B cell (primary cell): ENCODE results near the gene WARS2.

Source experiments
- EZH2 ChIP-seq: IDR thresholded peaks from 2 replicates; pipeline ENCODE4 v1.6.1; 2012; ENCODE audit warnings: borderline replicate concordance, low read depth, mild to moderate bottlenecking, moderate library complexity, low read length; ENCODE audit not compliant: insufficient read depth, poor library complexity, severe bottlenecking
- TF ChIP-seq, protein P1 (sequence below): fragments of 200-600 bp; IDR thresholded peaks from one replicate; pipeline ENCODE4 v1.8.0; 2022; ENCODE audit warnings: antibody characterized with exemption, mild to moderate bottlenecking

DNA sequence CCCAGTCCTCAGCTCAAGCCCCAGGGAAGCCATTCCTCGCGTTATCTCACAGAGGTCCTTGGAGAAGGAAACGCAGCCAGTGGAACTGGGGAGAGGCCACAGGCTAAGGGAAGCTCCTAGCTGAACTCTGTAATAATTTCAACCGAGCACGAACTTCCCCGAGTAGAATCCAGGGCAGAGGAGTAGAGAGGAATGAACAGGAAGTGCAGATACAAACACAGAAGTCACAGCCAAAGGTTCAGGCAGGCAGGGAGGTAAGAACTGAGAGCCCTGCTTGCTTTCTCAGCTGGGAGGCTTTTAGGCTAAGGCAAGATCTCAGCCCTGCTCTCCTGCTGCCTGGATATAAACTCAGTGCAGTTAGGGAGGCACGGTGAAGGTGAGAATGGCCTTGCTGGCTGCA is 23.7 kb downstream of the WARS2 start:
- TF ChIP-seq, protein P1, sequence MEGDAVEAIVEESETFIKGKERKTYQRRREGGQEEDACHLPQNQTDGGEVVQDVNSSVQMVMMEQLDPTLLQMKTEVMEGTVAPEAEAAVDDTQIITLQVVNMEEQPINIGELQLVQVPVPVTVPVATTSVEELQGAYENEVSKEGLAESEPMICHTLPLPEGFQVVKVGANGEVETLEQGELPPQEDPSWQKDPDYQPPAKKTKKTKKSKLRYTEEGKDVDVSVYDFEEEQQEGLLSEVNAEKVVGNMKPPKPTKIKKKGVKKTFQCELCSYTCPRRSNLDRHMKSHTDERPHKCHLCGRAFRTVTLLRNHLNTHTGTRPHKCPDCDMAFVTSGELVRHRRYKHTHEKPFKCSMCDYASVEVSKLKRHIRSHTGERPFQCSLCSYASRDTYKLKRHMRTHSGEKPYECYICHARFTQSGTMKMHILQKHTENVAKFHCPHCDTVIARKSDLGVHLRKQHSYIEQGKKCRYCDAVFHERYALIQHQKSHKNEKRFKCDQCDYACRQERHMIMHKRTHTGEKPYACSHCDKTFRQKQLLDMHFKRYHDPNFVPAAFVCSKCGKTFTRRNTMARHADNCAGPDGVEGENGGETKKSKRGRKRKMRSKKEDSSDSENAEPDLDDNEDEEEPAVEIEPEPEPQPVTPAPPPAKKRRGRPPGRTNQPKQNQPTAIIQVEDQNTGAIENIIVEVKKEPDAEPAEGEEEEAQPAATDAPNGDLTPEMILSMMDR = no peak
- TF ChIP-seq EZH2 = no peak
